ENCODE data around the gene SSBP3.
"Not testable (repeated sequence)": the region's sequence is repeated elsewhere in the genome, so short reads cannot be mapped to it uniquely, and the experiment has no call there.

The SSBP3 gene

DNA sequence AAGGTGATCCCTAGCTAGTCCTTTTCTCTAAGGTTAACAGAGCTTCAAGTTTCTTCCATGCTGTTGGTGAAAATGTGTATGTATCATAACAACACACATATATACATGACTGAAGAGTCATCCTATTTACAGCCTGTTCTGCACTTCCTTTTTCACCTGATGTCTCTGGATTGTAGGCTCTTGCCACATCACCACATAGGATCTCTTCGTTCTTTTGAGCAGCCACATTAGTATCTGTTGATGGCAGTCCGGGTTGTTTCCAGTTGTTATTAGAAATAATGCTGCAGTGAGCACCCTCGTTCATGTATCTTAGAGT, 186.5 kb downstream of the SSBP3 start:
- Histone ChIP-seq H3K4me3 (replicated peaks; ENCODE audit: insufficient read depth, low read length) (no peak overlapping the region), H3K27ac (replicated peaks) (peak overlapping the region; percentile 60), H3K27me3 (ENCODE audit: insufficient read depth, poor library complexity, severe bottlenecking) (no peaks in the 10 kb centered on the region)
- TF ChIP-seq SPI1 (IDR thresholded peaks at IDR 0.05; ENCODE audit: borderline replicate concordance, low read depth), result peak; percentile 84
- TF ChIP-seq, protein P1, sequence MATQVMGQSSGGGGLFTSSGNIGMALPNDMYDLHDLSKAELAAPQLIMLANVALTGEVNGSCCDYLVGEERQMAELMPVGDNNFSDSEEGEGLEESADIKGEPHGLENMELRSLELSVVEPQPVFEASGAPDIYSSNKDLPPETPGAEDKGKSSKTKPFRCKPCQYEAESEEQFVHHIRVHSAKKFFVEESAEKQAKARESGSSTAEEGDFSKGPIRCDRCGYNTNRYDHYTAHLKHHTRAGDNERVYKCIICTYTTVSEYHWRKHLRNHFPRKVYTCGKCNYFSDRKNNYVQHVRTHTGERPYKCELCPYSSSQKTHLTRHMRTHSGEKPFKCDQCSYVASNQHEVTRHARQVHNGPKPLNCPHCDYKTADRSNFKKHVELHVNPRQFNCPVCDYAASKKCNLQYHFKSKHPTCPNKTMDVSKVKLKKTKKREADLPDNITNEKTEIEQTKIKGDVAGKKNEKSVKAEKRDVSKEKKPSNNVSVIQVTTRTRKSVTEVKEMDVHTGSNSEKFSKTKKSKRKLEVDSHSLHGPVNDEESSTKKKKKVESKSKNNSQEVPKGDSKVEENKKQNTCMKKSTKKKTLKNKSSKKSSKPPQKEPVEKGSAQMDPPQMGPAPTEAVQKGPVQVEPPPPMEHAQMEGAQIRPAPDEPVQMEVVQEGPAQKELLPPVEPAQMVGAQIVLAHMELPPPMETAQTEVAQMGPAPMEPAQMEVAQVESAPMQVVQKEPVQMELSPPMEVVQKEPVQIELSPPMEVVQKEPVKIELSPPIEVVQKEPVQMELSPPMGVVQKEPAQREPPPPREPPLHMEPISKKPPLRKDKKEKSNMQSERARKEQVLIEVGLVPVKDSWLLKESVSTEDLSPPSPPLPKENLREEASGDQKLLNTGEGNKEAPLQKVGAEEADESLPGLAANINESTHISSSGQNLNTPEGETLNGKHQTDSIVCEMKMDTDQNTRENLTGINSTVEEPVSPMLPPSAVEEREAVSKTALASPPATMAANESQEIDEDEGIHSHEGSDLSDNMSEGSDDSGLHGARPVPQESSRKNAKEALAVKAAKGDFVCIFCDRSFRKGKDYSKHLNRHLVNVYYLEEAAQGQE (IDR thresholded peaks at IDR 0.05; ENCODE audit: insufficient replicate concordance, low read depth), result no peak
- peak in 1 of 2 experiments; percentile 33 for DNase-seq (ENCODE audit: low read depth in 1 of 2, low spot score in 1 of 2)

DNA sequence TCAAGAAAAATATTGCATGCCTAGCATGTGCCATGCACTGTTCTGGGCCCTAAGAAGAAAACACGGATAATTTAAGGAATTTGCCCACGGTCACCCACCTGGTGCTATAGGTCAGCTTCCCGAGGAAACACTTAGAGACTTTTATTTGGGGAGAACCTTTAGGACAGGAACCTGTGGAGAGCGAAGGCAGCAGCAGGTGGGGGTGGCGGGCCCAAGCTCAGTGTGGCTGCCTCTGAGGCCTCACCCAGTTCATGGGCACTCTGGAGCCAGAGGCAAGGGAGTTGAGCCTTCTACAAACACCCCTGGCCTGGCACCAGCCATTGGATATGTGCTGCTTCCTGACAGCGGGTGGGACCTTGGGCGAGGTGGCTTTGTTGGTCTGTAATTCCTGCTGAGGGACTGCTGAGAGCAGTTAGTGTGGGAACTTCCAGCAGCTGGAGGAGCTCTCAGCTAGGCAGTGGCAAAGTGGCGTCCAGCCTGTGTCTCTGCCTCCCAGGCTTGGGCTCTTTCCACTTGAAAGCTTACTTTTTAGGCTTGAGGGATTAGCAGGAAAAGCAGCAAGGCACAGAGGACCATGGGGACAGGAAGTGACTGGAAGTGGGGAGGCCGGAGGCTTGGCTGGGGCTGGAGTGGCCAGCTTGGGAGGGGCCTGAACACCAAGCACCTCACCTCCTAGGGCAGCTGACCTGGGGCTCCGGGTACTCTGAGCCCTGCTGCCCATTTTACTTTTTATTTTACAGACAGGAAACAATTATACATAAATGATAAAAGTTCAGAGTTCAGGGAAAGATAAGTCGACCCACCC, 187.1 kb downstream of the SSBP3 start:
- Histone ChIP-seq H3K27me3 (ENCODE audit: insufficient read depth, poor library complexity, severe bottlenecking) (no peaks in the 10 kb centered on the region), H3K27ac (replicated peaks) (peak overlapping the region; percentile 60), H3K4me3 (replicated peaks; ENCODE audit: insufficient read depth, low read length) (no peak overlapping the region)
- TF ChIP-seq GABPA (IDR thresholded peaks at IDR 0.05; ENCODE audit: low read depth), result no peak
- TF ChIP-seq POLR2AphosphoS5 (IDR thresholded peaks at IDR 0.05; ENCODE audit: low read depth), result peak; percentile 31; the same call in 1 of the 2 replicates
- DNase-seq (ENCODE audit: low read depth in 1 of 2, low spot score in 1 of 2), result no peak

DNA sequence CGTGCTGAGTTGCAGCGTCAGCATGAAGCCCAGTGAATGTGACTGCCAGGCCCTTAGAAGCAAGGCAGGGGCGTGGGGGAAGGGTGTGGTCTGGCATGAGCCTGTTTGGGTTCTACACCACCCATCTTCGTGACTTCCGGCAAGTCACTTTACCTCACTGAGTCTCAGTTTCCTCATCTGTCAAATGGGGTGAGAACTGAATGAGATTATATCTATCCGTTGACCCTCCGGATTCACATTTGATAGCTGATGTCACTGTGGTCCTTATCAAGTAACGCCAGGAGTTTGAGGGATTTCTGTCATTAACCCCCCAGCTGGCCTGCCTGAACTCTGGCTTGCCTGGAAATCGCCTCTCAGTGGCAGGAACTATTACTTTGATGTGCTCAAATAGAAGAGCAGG, 190.7 kb downstream of the SSBP3 start:
- H3K4me3 ChIP-seq (replicated peaks; ENCODE audit: insufficient read depth, low read length), result no peak overlapping the region
- DNase-seq (ENCODE audit: low read depth in 1 of 2, low spot score in 1 of 2), result no peak
- H3K27ac ChIP-seq (replicated peaks), result no peak overlapping the region
- H3K27me3 ChIP-seq (ENCODE audit: insufficient read depth, poor library complexity, severe bottlenecking), result no peaks in the 10 kb centered on the region
- no peak for TF ChIP-seq SPI1 (IDR thresholded peaks at IDR 0.05; ENCODE audit: borderline replicate concordance, low read depth)
- no peak for TF ChIP-seq POLR2AphosphoS5 (IDR thresholded peaks at IDR 0.05; ENCODE audit: low read depth)
- TF ChIP-seq, protein P2, sequence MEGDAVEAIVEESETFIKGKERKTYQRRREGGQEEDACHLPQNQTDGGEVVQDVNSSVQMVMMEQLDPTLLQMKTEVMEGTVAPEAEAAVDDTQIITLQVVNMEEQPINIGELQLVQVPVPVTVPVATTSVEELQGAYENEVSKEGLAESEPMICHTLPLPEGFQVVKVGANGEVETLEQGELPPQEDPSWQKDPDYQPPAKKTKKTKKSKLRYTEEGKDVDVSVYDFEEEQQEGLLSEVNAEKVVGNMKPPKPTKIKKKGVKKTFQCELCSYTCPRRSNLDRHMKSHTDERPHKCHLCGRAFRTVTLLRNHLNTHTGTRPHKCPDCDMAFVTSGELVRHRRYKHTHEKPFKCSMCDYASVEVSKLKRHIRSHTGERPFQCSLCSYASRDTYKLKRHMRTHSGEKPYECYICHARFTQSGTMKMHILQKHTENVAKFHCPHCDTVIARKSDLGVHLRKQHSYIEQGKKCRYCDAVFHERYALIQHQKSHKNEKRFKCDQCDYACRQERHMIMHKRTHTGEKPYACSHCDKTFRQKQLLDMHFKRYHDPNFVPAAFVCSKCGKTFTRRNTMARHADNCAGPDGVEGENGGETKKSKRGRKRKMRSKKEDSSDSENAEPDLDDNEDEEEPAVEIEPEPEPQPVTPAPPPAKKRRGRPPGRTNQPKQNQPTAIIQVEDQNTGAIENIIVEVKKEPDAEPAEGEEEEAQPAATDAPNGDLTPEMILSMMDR (IDR thresholded peaks at IDR 0.05; ENCODE audit: insufficient read depth, low read length), result no peak
- no peak for TF ChIP-seq GABPA (IDR thresholded peaks at IDR 0.05; ENCODE audit: low read depth)
- TF ChIP-seq, protein P1 (IDR thresholded peaks at IDR 0.05; ENCODE audit: insufficient replicate concordance, low read depth), result no peak

DNA sequence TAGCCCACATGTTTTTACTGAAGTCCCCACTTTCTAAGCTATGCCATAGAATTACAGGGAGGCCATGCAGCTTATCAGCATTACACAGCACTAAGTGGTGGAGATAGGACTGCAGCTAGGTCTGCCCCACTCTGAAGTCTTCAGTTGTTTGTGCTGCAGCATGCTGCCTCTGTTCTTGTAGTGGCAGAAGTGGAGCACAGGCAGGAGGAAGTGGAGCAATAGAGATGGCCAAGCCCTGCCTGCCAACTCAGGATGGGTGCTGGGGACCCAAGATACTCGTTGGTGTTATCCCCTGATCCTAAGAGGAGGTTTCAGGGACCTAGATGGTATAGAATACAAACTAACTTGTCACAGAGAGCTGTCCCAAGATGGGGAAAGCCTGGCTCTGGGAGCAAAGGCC, 193.3 kb downstream of the SSBP3 start:
- Histone ChIP-seq H3K27ac (replicated peaks) (no peak overlapping the region), H3K27me3 (ENCODE audit: insufficient read depth, poor library complexity, severe bottlenecking) (no peaks in the 10 kb centered on the region), H3K4me3 (replicated peaks; ENCODE audit: insufficient read depth, low read length) (no peak overlapping the region)
- TF ChIP-seq GABPA (IDR thresholded peaks at IDR 0.05; ENCODE audit: low read depth) (no peak), POLR2AphosphoS5 (IDR thresholded peaks at IDR 0.05; ENCODE audit: low read depth) (no peak), SPI1 (IDR thresholded peaks at IDR 0.05; ENCODE audit: borderline replicate concordance, low read depth) (no peak)
- TF ChIP-seq, protein P1 (IDR thresholded peaks at IDR 0.05; ENCODE audit: insufficient replicate concordance, low read depth), result no peak
- TF ChIP-seq, protein P2 (IDR thresholded peaks at IDR 0.05; ENCODE audit: insufficient read depth, low read length), result no peak
- peak in 1 of 2 experiments; percentile 44 for DNase-seq (ENCODE audit: low read depth in 1 of 2, low spot score in 1 of 2)

DNA sequence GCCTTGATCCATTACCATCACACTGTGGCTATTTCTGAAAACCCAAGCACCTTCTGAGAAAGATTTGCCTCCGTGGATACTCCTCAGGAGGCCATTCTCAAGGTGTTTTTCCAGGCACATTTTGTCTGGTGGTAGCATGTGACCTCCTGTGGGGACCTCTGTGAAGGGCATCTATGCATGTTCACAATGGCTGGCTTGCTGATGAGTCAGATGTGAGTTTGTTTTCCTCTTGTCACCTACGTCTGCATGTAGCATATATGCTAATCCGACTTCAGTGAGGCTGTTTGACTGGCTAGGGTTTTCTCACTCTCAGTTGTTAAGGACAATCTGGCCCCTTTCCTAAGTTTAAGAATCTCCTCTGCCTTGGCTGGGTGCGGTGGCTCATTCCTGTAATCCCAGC, 198.3 kb downstream of the SSBP3 start:
- not testable (repeated sequence) for H3K27ac ChIP-seq (replicated peaks); H3K27me3 ChIP-seq (ENCODE audit: insufficient read depth, poor library complexity, severe bottlenecking); DNase-seq (ENCODE audit: low read depth in 1 of 2, low spot score in 1 of 2); H3K4me3 ChIP-seq (replicated peaks; ENCODE audit: insufficient read depth, low read length)

Measured in HL-60 (cell line).